PC-9 (cell line): ENCODE data around the gene CKAP2. TPM values are rescaled to one million over a fixed set of nuclear protein-coding genes. Genes with fewer than 3 reads are reported as not detected.
A peak's percentile ranks its signal among the peaks of the same experiment; 100 is the strongest.

Experiments used
- BruUV-seq: library from RNA; stranded (reverse); fragments of 400-500 nt; replicated peaks from 2 replicates; lab custom pipeline; 2021; lab: Mats Ljungman, UMichigan
- CTCF ChIA-PET: fragments of 300-600 bp; sonication (Branson Sonifier 250); formaldehyde crosslinking; loops from one replicate; lab custom pipeline; 2022; ENCODE audit warnings: antibody characterized with exemption; lab: Charles Lee
- POLR2A ChIA-PET: fragments of 300-600 bp; sonication (Branson Sonifier 250); formaldehyde crosslinking; loops from one replicate; lab custom pipeline; 2022; ENCODE audit warnings: antibody characterized with exemption; ENCODE audit not compliant: unreplicated experiment; lab: Charles Lee
- DNase-seq, 2 experiments: peaks; one replicate each; pipeline versions ENCODE4 v3.0.0 to v3.0.0-alpha.2; 2015 to 2022; ENCODE audit warnings: mixed read lengths in 1 of 2
- H2AFZ ChIP-seq: fragments of 200-600 bp; sonication (generic); 2 replicates; pipeline ENCODE4 v1.8.1; 2017; ENCODE audit warnings: antibody characterized with exemption
- H3F3A ChIP-seq: fragments of 200-600 bp; sonication (generic); 2 replicates; pipeline ENCODE4 v1.8.1; 2017; ENCODE audit warnings: antibody characterized with exemption, mild to moderate bottlenecking, low read depth; ENCODE audit not compliant: insufficient read depth
- H3K27ac ChIP-seq: fragments of 200-600 bp; sonication (generic); 2 replicates; pipeline ENCODE4 v1.6.1; 2016; ENCODE audit warnings: mixed run types
- H3K27me3 ChIP-seq: fragments of 200-600 bp; sonication (generic); 2 replicates; pipeline ENCODE4 v1.6.1; 2016; ENCODE audit warnings: low read depth, mixed run types; ENCODE audit not compliant: insufficient read depth
- H3K36me3 ChIP-seq: fragments of 200-600 bp; sonication (generic); 2 replicates; pipeline ENCODE4 v1.6.1; 2016; ENCODE audit warnings: low read depth, mixed run types
- H3K4me1 ChIP-seq: fragments of 200-600 bp; sonication (generic); replicated peaks from 2 replicates; pipeline ENCODE4 v1.6.1; 2016; ENCODE audit warnings: mixed run types; ENCODE audit not compliant: insufficient read depth
- H3K4me2 ChIP-seq: fragments of 200-600 bp; sonication (generic); 2 replicates; pipeline ENCODE4 v1.6.1; 2017; ENCODE audit warnings: mixed run types
- H3K4me3 ChIP-seq: fragments of 200-600 bp; sonication (generic); 2 replicates; pipeline ENCODE4 v1.6.1; 2016; ENCODE audit warnings: mixed run types
- H3K79me2 ChIP-seq: fragments of 200-600 bp; sonication (generic); 2 replicates; pipeline ENCODE4 v1.6.1; 2017; ENCODE audit warnings: low read depth, mixed run types
- H3K9me2 ChIP-seq: fragments of 200-600 bp; sonication (generic); 2 replicates; pipeline ENCODE4 v1.8.1; 2017; ENCODE audit warnings: mild to moderate bottlenecking; ENCODE audit not compliant: insufficient read depth
- H3K9me3 ChIP-seq: fragments of 200-600 bp; sonication (generic); 2 replicates; pipeline ENCODE4 v1.8.1; 2016; ENCODE audit warnings: low read depth; ENCODE audit not compliant: insufficient read depth
- H4K20me1 ChIP-seq: fragments of 200-600 bp; sonication (generic); 2 replicates; pipeline ENCODE4 v1.8.1; 2017; ENCODE audit not compliant: insufficient read depth
- CTCF ChIP-seq: fragments of 200-600 bp; sonication (generic); conservative IDR thresholded peaks from 2 replicates; pipeline ENCODE4 v1.6.1; 2017; ENCODE audit warnings: mixed run types, antibody characterized with exemption, mild to moderate bottlenecking, moderate library complexity
- EZH2 ChIP-seq: fragments of 200-600 bp; sonication (generic); IDR thresholded peaks from 2 replicates; pipeline ENCODE4 v1.8.0; 2017; ENCODE audit warnings: antibody characterized with exemption, low read depth
- intact Hi-C: fragments of 100-400 bp; cut with micrococcal nuclease; formaldehyde crosslinking; loops from one replicate; pipeline ENCODE4 v1.10.0; 2022; ENCODE audit not compliant: unreplicated experiment
- total RNA-seq: library from RNA; stranded (reverse); gene quantifications from 2 replicates; pipeline ENCODE4 v1.2.3, GENCODE V29; 2021

CKAP2 gene
- total RNA-seq, 1 experiment from 2014 or later: 91.3 TPM

DNA sequence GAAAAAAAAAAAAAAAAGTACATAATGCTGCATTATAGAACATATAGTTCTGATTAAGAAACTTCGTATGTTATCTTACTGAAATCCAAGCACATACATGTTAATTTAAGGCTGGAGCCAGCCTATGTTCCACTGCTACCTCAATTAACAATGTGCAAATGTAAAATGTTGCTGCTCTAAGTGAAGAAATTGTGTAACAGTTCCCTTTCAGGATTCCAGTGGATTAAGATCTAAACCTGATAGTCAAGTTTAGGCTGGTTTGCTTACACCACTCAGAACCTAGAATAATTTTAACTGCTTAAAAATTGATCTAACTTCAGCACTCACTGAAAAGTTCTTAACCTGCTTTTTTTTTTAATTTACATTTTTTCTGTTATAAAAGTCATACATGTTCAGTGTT is 9.0 kb upstream of the CKAP2 start:
- TF ChIP-seq CTCF (no peak), EZH2 (no peak)
- Histone ChIP-seq H3K79me2 (peaks cover 48% of the 10 kb centered on the region), H3K4me2 (peak overlapping the region; percentile 30; the same call in 1 of the 2 replicates), H3K9me2 (no peaks in the 10 kb centered on the region), H3K9me3 (no peaks in the 10 kb centered on the region), H2AFZ (no peak overlapping the region), H3K36me3 (0 out of 2 replicates have a peak, but pooled peaks cover 7% of the 10 kb centered on the region), H3K27me3 (no peaks in the 10 kb centered on the region), H3F3A (no peaks in the 10 kb centered on the region), H4K20me1 (0 out of 2 replicates have a peak, but pooled peaks cover 3% of the 10 kb centered on the region), H3K27ac (no peak overlapping the region), H3K4me3 (no peak overlapping the region), H3K4me1 (peaks cover 39% of the 10 kb centered on the region)
- intact Hi-C loops: no loop called here
- BruUV-seq: no TSS peak
- ChIA-PET CTCF (no interaction called here), POLR2A (no interaction called here)
- DNase-seq: peak in 1 of 2 experiments; percentile 78

DNA sequence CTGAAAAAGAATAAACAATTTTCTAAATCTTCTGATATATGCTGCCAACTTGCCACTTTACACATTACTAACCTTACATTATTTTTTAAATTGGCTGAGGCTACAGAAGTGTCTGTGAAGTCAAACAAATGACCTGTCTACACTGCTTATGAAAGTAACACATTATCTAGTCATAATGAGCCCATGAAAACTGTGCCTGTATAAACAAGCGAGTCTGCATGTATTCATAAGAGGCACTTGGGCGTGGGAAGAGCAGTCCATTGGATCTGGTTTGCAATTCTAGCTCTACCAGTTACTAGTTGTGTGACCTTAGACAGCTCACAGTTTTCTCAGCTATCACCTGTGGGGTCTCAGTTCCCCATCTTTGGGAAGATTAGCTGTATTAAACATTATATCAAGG is 7.9 kb upstream of the CKAP2 start:
- no peak for TF ChIP-seq CTCF
- TF ChIP-seq EZH2: no peak
- Histone ChIP-seq H2AFZ (no peak overlapping the region), H3K9me2 (no peaks in the 10 kb centered on the region), H3K4me3 (no peak overlapping the region), H3K36me3 (0 out of 2 replicates have a peak, but pooled peaks cover 7% of the 10 kb centered on the region), H4K20me1 (0 out of 2 replicates have a peak, but pooled peaks cover 3% of the 10 kb centered on the region), H3F3A (no peaks in the 10 kb centered on the region), H3K4me2 (no peak overlapping the region), H3K9me3 (no peaks in the 10 kb centered on the region), H3K27me3 (no peaks in the 10 kb centered on the region), H3K79me2 (peaks cover 48% of the 10 kb centered on the region), H3K4me1 (peaks cover 39% of the 10 kb centered on the region), H3K27ac (no peak overlapping the region)
- DNase-seq: no peak
- no TSS peak for BruUV-seq
- ChIA-PET POLR2A (interaction anchor here (0.7 kb wide), 1 partner anchor 575 kb away, joined by 9 read pairs; no protein-coding TSS in a partner anchor), CTCF (interaction anchor here (1.0 kb wide), 1 partner anchor 104 kb away, joined by 3 read pairs; no protein-coding TSS in a partner anchor)
- intact Hi-C loops: no loop called here

DNA sequence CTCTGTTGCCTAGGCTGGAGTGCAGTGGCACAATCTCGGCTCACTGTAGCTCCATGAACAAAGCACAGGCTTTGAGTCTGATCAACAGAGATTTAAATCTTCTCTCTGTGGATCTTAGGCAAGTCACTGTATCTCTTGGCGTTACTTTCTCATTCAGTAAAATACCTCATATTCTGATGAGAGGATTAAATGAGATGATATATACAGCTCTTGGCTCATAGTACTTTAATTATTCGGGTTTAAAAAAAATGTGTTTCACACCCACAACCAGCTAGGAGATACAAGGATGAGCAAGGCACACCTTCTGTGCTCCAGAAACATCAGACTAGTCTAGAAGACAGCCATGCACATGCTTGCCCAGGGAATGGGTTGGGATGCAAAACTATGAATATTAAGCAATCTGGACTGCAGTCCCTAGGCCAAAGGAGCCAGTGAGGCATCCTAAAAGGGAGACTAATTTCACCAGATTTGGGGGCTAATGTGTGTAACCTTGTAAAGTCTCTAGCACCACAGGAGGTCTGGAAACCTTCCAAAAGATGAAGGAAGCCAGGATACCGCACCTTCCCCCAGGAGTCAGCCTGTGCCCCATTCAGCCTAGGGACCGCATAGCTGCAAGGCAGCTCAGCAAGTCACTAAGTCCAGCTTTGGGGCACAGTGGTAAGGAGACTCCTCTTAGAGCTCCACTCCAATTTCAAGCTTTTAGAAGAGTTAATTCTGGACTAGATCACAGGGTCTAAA is 7.3 kb upstream of the CKAP2 start:
- Histone ChIP-seq H3K4me3 (no peak overlapping the region), H3K9me3 (no peaks in the 10 kb centered on the region), H4K20me1 (0 out of 2 replicates have a peak, but pooled peaks cover 3% of the 10 kb centered on the region), H2AFZ (no peak overlapping the region), H3K79me2 (peaks cover 48% of the 10 kb centered on the region), H3K9me2 (no peaks in the 10 kb centered on the region), H3K4me1 (peaks cover 40% of the 10 kb centered on the region), H3K27me3 (no peaks in the 10 kb centered on the region), H3K36me3 (0 out of 2 replicates have a peak, but pooled peaks cover 7% of the 10 kb centered on the region), H3K27ac (no peak overlapping the region), H3F3A (no peaks in the 10 kb centered on the region), H3K4me2 (peak overlapping the region; percentile 85; the same call in 1 of the 2 replicates)
- POLR2A ChIA-PET: no interaction called here
- CTCF ChIA-PET: interaction anchor here (1.0 kb wide), 1 partner anchor 104 kb away, joined by 3 read pairs; no protein-coding TSS in a partner anchor
- no TSS peak for BruUV-seq
- no peak for DNase-seq
- TF ChIP-seq EZH2: no peak
- TF ChIP-seq CTCF: no peak
- intact Hi-C loops: no loop called here
